Left ventricle myocardium inferior (tissue), 1 donor: Measurements from ENCODE around the gene RPL28. TPM values are rescaled to one million over a fixed set of nuclear protein-coding genes. Genes with fewer than 3 reads are reported as not detected.
"Not testable (repeated sequence)": the region's sequence is repeated elsewhere in the genome, so short reads cannot be mapped to it uniquely, and the experiment has no call there.

Source experiments
- DNase-seq: peaks from one replicate; pipeline ENCODE4 v3.0.0-alpha.2; 2020
- H3K27ac ChIP-seq: fragments of 200-600 bp; replicated peaks from 2 replicates; pipeline ENCODE4 v1.8.0; 2021
- H3K27me3 ChIP-seq: fragments of 200-600 bp; 2 replicates; pipeline ENCODE4 v1.8.0; 2021; ENCODE audit warnings: low read depth
- H3K36me3 ChIP-seq: fragments of 200-600 bp; 2 replicates; pipeline ENCODE4 v1.8.0; 2021
- H3K4me1 ChIP-seq: fragments of 200-600 bp; 2 replicates; pipeline ENCODE4 v1.8.0; 2021
- H3K4me3 ChIP-seq: fragments of 200-600 bp; 2 replicates; pipeline ENCODE4 v1.8.0; 2021; ENCODE audit warnings: mild to moderate bottlenecking, moderate library complexity
- H3K9me3 ChIP-seq: fragments of 200-600 bp; replicated peaks from 2 replicates; pipeline ENCODE4 v1.8.0; 2021
- CTCF ChIP-seq: fragments of 200-600 bp; IDR thresholded peaks from 2 replicates; pipeline ENCODE4 v1.8.0; 2021; ENCODE audit warnings: antibody characterized with exemption, mild to moderate bottlenecking, borderline replicate concordance
- intact Hi-C: fragments of 100-400 bp; cut with micrococcal nuclease; formaldehyde crosslinking; loops from one replicate; pipeline ENCODE4 v1.11.0; 2022
- total RNA-seq: library from RNA; stranded (reverse); fragmentation: NEBNext Ultra II Directional; extraction: Animal tissue kit (Norgen Biotek cat#: 25700); gene quantifications from one replicate; pipeline ENCODE4 v1.2.1, GENCODE V29; 2021
- donor health status: DM: no; HTN: yes; CAD: no; lungs with severe emphysema.

The RPL28 gene
- total RNA-seq, 1 donor from 2014 or later: 559 TPM

DNA sequence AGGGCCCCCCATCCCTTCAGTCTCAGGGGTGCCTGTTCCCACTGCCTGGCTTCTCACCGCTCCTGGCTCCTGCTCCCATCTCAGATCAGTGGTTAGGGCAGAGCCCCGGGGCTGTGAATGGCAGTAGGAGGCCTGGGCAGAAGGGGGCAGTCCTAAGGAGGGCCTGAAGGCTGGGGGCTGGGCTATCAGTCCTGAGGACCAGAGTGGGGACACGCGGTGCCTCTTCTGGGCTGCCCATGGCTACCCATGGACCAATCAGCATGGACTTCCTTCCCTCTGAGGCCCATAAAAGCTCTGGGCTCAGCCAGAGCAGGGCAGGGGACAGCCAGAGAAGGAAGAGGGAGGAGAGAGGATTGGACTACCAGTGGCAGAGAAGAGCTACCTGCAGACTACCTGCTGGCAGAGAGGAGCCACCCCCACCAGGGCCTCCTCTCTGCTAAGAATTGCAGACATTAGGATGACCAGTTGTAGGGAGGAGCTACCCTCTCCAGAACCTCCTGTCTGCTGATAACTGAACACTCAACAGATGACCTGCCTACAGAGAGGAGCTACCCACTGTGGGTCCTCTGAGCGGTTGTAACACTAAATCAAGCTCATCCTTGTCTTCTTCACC lies 34.0 kb downstream of the RPL28 start:
- Histone ChIP-seq H3K9me3 (no peaks in the 10 kb centered on the region), H3K4me3 (no peak overlapping the region), H3K27me3 (peaks cover 38% of the 10 kb centered on the region), H3K27ac (no peak overlapping the region), H3K4me1 (peaks cover 5% of the 10 kb centered on the region), H3K36me3 (no peaks in the 10 kb centered on the region)
- intact Hi-C loops: no loop called here
- no peak for DNase-seq
- no peak for TF ChIP-seq CTCF

DNA sequence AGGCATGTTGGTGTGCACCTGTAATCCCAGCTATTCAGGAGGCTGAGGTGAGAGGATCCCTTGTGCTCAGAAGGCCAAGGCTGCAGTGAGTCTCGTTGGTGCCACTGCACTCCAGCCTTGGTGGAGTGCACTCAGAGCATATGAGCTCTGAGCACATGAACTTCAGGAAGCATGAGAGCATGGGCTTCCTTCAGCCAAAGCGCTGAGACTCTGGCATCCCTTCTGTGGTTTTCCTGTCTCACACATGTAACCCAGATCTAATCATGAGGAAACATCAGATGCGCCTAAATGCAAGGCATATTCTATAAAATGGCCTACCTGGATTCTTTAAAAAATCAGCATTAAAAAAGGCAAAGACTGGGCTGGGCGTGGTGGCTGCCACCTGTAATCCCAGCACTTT lies 35.5 kb downstream of the RPL28 start:
- H3K36me3 ChIP-seq, intact Hi-C loops, H3K27ac ChIP-seq, H3K4me1 ChIP-seq, DNase-seq, H3K4me3 ChIP-seq, H3K9me3 ChIP-seq: not testable (repeated sequence)
- peaks cover 50% of the 10 kb centered on the region for H3K27me3 ChIP-seq

DNA sequence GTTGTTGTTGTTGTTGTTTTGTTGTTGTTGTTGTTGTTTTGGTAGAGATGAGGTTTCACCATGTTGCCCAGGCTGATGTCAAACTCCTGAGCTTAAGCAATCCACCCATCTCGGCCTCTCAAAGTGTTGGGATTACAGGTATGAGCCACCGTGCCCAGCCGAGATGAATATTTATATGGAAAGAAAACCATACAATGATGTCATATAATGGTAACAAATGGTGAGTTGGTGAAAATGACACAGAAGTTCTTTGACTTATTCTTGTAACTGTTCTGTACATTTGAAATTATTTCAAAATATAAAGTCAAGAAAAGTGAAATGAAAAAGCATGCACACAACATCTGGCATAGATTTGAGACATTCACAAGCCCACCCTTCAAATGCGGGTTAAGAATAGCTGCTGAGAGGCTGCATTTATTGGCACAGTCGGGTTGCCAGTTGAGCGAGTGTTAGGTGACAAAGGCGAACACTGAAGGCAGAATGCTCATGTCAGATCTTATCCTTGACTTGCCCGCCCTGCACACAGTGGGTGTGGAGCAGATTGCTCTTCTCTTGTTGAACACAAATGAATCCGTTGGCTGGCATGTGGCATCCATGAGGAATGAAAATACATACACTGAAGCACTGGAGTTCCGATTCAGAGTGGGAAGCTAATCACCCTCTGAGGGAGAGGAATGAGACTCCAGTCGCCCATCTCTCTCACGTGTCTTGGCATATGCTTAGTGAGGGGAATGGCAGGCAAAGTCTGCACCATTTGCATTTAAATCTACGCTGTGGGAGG lies 37.7 kb downstream of the RPL28 start:
- TF ChIP-seq CTCF: no peak
- no peaks in the 10 kb centered on the region for H3K36me3 ChIP-seq
- H3K27ac ChIP-seq: no peak overlapping the region
- peaks cover 5% of the 10 kb centered on the region for H3K4me1 ChIP-seq
- intact Hi-C loops: no loop called here
- H3K4me3 ChIP-seq: no peak overlapping the region
- H3K27me3 ChIP-seq: peaks cover 65% of the 10 kb centered on the region
- no peaks in the 10 kb centered on the region for H3K9me3 ChIP-seq
- DNase-seq: no peak

DNA sequence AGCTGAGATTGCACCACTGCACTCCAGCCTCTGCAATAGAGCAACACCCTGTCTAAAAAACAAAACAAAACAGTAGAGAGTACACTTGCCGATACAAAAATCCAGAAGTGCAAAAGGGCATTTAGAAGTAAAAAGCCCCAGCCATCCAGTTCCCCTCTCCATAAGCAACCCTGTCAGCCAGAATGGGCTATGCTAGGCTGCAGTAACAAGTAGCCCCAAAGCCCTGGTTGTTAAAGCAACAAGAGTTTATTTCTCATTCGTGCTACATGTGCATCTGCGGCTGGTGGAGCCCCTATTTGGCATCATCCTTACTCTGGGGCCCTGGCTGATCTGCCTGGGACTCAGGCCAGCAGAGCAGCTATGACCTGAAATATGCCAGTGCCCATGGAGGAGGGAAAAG lies 38.8 kb downstream of the RPL28 start:
- Histone ChIP-seq H3K9me3 (no peaks in the 10 kb centered on the region), H3K36me3 (no peaks in the 10 kb centered on the region), H3K27ac (no peak overlapping the region), H3K4me1 (peaks cover 5% of the 10 kb centered on the region), H3K27me3 (peaks cover 65% of the 10 kb centered on the region), H3K4me3 (no peak overlapping the region)
- TF ChIP-seq CTCF: no peak
- DNase-seq: no peak
- intact Hi-C loops: no loop called here

- intact Hi-C loops: no loop called here
- Histone ChIP-seq H3K9me3 (no peaks in the 10 kb centered on the region), H3K27ac (no peak overlapping the region)
Observed at GRCh38 chr19:55426042-55426441, 40.3 kb downstream of the RPL28 start.

More at GRCh38 chr19:55426042-55426441, 40.3 kb downstream of the RPL28 start:
- TF ChIP-seq CTCF: no peak
- Histone ChIP-seq H3K27me3 (peaks cover 70% of the 10 kb centered on the region), H3K4me3 (no peak overlapping the region), H3K36me3 (no peaks in the 10 kb centered on the region), H3K4me1 (peaks cover 5% of the 10 kb centered on the region)
- no peak for DNase-seq
